ENCODE measurements around the gene DDX11. TPM values are rescaled to one million over a fixed set of nuclear protein-coding genes. Genes with fewer than 3 reads are reported as not detected.
A peak's percentile ranks its signal among the peaks of the same experiment; 100 is the strongest.
"Not testable (repeated sequence)": the region's sequence is repeated elsewhere in the genome, so short reads cannot be mapped to it uniquely, and the experiment has no call there.

Gene DDX11
- total and polyA plus RNA-seq, 2 experiments from 2014 or later, result 66.0 to 103 TPM

- no peak for TF ChIP-seq CTCF (conservative IDR thresholded peaks at IDR 0.05; ENCODE audit: low read depth in 2 of 2)
- TF ChIP-seq CREB1 (CRISPR knock-in tag; IDR thresholded peaks at IDR 0.05; ENCODE audit: low read depth), result no peak
- TF ChIP-seq EZH2phosphoT487 (IDR thresholded peaks at IDR 0.05; ENCODE audit: unreplicated experiment), result no peak
- no peak for TF ChIP-seq ZNF331 (CRISPR knock-in tag; IDR thresholded peaks at IDR 0.05; ENCODE audit: low read depth)
- TF ChIP-seq ZNF114 (CRISPR knock-in tag; IDR thresholded peaks at IDR 0.05), result no peak
- TF ChIP-seq ETS1 (IDR thresholded peaks at IDR 0.05), result no peak
- no peak for TF ChIP-seq NANOG (IDR thresholded peaks at IDR 0.05; ENCODE audit: borderline replicate concordance)
- TF ChIP-seq EZH2 (IDR thresholded peaks at IDR 0.05; ENCODE audit: low read depth, unreplicated experiment), result no peak
These were observed 32.6 kb downstream of the DDX11 start (continued) for GRCh38 chr12:31106101-31106803.

- H3K9me3 Mint-ChIP-seq; H3K4me3 Mint-ChIP-seq; ATAC-seq; H3K36me3 ChIP-seq (ENCODE audit: insufficient read depth); H4K20me1 ChIP-seq (replicated peaks; ENCODE audit: insufficient read depth); H3K4me1 Mint-ChIP-seq; H2AFZ ChIP-seq; H3K4me3 ChIP-seq; H3K4me2 ChIP-seq; H3K27ac ChIP-seq (ENCODE audit: low read depth); H3K27me3 ChIP-seq (ENCODE audit: insufficient read depth); H3K27ac Mint-ChIP-seq; H3K27me3 Mint-ChIP-seq (ENCODE audit: insufficient read depth, low read depth, poor library complexity); DNase-seq (ENCODE audit: low spot score); H3K36me3 Mint-ChIP-seq (ENCODE audit: low read depth); H3K4me1 ChIP-seq (ENCODE audit: insufficient read depth); H3K9me2 ChIP-seq (ENCODE audit: insufficient read depth); H3K79me2 ChIP-seq (replicated peaks; ENCODE audit: insufficient read depth); H3F3A ChIP-seq (replicated peaks; ENCODE audit: low read depth): not testable (repeated sequence)
These were observed 36.1 kb downstream of the DDX11 start for GRCh38 chr12:31109773-31110172.

- not testable (repeated sequence) for H3K4me3 Mint-ChIP-seq; H3K9me3 Mint-ChIP-seq; H3K4me1 Mint-ChIP-seq; H3K4me2 ChIP-seq; H3K36me3 ChIP-seq (ENCODE audit: insufficient read depth); DNase-seq (ENCODE audit: low spot score); ATAC-seq; H3K79me2 ChIP-seq (replicated peaks; ENCODE audit: insufficient read depth); H3K27ac ChIP-seq (ENCODE audit: low read depth); H4K20me1 ChIP-seq (replicated peaks; ENCODE audit: insufficient read depth); H3K9me2 ChIP-seq (ENCODE audit: insufficient read depth); H3K36me3 Mint-ChIP-seq (ENCODE audit: low read depth); H3F3A ChIP-seq (replicated peaks; ENCODE audit: low read depth); H3K4me3 ChIP-seq; H3K27me3 ChIP-seq (ENCODE audit: insufficient read depth); H2AFZ ChIP-seq; H3K27ac Mint-ChIP-seq; H3K4me1 ChIP-seq (ENCODE audit: insufficient read depth); H3K27me3 Mint-ChIP-seq (ENCODE audit: insufficient read depth, low read depth, poor library complexity)
These were observed 36.6 kb downstream of the DDX11 start for GRCh38 chr12:31110263-31110662.

- not testable (repeated sequence) for H3K4me1 Mint-ChIP-seq; H2AFZ ChIP-seq; H3K36me3 ChIP-seq (ENCODE audit: insufficient read depth); H3K79me2 ChIP-seq (replicated peaks; ENCODE audit: insufficient read depth); H3K27ac ChIP-seq (ENCODE audit: low read depth); H3K4me3 ChIP-seq; H3K4me1 ChIP-seq (ENCODE audit: insufficient read depth); H4K20me1 ChIP-seq (replicated peaks; ENCODE audit: insufficient read depth); H3K9me3 Mint-ChIP-seq; H3K9me2 ChIP-seq (ENCODE audit: insufficient read depth); H3K4me2 ChIP-seq; ATAC-seq; H3K36me3 Mint-ChIP-seq (ENCODE audit: low read depth); H3K27ac Mint-ChIP-seq; DNase-seq (ENCODE audit: low spot score); H3F3A ChIP-seq (replicated peaks; ENCODE audit: low read depth); H3K4me3 Mint-ChIP-seq
- peaks cover 26% of the 10 kb centered on the region for H3K27me3 Mint-ChIP-seq (ENCODE audit: insufficient read depth, low read depth, poor library complexity)
- peaks cover 38% of the 10 kb centered on the region for H3K27me3 ChIP-seq (ENCODE audit: insufficient read depth)
These were observed 41.5 kb downstream of the DDX11 start for GRCh38 chr12:31115092-31115601.

- not testable (repeated sequence) for H3K36me3 Mint-ChIP-seq (ENCODE audit: low read depth); H2AFZ ChIP-seq; H3K79me2 ChIP-seq (replicated peaks; ENCODE audit: insufficient read depth); H3K9me2 ChIP-seq (ENCODE audit: insufficient read depth); ATAC-seq; H3K27ac Mint-ChIP-seq; H3K9me3 Mint-ChIP-seq; DNase-seq (ENCODE audit: low spot score); H3K4me1 Mint-ChIP-seq; H3K27ac ChIP-seq (ENCODE audit: low read depth); H3K36me3 ChIP-seq (ENCODE audit: insufficient read depth); H3F3A ChIP-seq (replicated peaks; ENCODE audit: low read depth); H3K4me1 ChIP-seq (ENCODE audit: insufficient read depth); H4K20me1 ChIP-seq (replicated peaks; ENCODE audit: insufficient read depth)
- peak overlapping the region; percentile 73 for H3K4me3 Mint-ChIP-seq
- peaks cover 33% of the 10 kb centered on the region for H3K27me3 Mint-ChIP-seq (ENCODE audit: insufficient read depth, low read depth, poor library complexity)
- Histone ChIP-seq H3K27me3 (ENCODE audit: insufficient read depth) (peaks cover 44% of the 10 kb centered on the region), H3K4me3 (peak overlapping the region; percentile 69), H3K4me2 (peak overlapping the region; percentile 81; the same call in 1 of the 2 replicates)
These were observed 43.2 kb downstream of the DDX11 start for GRCh38 chr12:31116846-31117202.

Measured in GM23338 (cell line).